ELF-1 (cell line): ENCODE measurements around the gene ASAP3.
A peak's percentile ranks its signal among the peaks of the same experiment; 100 is the strongest.

Experiments
- DNase-seq: peaks from one replicate; pipeline ENCODE4 v3.0.0-alpha.2; 2016; ENCODE audit warnings: low read depth, low spot score

Gene ASAP3

GRCh38 chr1:23424293-23425192, 59.4 kb downstream of the ASAP3 start, which contains the start of gene TCEA3:
Gene TCEA3 (minus strand): TSS chr1:23424748. CDS start chr1:23424633, 115 bp downstream.
- DNase-seq: no peak

GRCh38 chr1:23423415-23424292, 60.3 kb downstream of the ASAP3 start:
- DNase-seq: peak; percentile 81

- peak; percentile 29 for DNase-seq
Measured at GRCh38 chr1:23422941-23423340, 61.0 kb downstream of the ASAP3 start.

DNA sequence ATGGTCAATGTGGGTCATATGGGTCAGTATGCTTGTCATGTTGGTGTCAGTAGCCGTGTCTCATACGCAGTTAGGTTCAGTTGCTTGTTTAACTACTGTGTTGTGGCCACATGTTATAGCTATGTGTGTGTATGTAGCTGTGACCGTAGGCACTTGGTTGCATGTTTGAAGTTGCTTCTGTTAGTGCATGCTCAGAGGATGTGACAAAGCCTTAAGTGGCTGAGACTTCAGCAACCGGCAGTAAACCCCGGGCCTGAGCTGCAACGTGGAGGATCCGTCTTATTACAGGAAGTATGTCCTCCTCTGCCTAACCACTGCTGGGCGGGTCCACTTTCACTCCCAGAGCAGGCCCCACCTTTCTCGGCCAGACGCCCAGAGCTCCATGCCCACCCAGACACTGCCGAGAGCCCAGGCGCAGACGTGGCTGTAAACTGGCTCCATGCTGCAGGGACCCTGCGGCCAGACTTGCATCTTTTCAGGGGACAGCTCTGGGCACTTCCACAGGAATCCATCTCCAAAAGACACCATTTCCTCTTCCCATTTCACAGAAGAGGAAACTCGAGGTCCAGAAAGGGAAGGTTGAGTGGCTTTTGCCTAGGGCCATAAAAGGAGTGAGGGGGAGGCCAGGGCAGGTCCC, 61.6 kb downstream of the ASAP3 start:
- peak; percentile 52 for DNase-seq

GRCh38 chr1:23421753-23422240, 62.2 kb downstream of the ASAP3 start:
- DNase-seq: no peak

- no peak for DNase-seq
Measured at GRCh38 chr1:23421343-23421742, 62.6 kb downstream of the ASAP3 start.

GRCh38 chr1:23420778-23421177, 63.2 kb downstream of the ASAP3 start:
- DNase-seq: no peak

DNA sequence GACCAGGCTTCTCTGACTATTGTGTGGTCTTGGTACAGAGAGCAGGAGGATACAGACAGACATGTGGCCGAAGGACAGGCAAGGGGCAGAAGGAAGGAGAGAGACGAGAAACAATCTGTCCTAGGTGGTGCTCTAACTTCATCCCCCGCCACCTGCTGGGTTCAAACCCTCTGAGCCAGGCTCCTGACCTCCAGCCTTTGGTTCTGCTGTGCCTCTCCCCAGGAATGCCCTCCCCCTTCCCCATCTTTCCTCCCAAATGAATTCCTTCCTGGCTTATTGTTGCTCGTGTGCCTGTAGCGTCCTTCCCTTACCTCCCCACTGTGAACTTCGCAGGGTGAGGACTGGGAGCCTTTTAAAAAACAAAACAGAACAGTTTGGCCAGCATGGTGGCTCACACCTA, 64.8 kb downstream of the ASAP3 start:
- peak; percentile 80 for DNase-seq

GRCh38 chr1:23417570-23417969, 66.4 kb downstream of the ASAP3 start:
- no peak for DNase-seq

- DNase-seq: no peak
Measured at GRCh38 chr1:23416964-23417363, 67.0 kb downstream of the ASAP3 start.

DNA sequence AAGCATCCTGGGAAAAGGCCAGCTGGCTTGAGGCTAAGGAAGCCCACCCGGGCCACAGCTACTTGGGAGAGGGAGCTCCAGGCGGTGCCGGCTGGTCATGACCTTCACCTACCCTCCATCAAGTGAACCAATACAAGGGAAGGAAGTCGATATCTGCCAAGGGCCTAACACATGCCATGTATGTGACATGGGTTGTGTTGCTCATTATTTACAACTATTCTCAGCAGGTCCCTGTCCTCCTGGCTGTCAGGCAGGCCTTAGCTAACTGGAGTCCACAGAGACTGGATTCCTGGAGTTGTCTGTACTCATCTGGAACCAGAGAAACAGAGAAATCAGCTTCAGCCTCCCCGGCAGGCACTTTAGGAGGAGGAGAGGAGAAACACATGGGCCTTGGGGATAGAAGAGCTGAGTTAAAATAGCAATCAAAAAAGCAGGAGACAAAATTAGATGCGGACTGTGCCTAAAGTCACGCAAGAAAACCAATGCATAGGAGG, 75.1 kb downstream of the ASAP3 start:
- no peak for DNase-seq

DNA sequence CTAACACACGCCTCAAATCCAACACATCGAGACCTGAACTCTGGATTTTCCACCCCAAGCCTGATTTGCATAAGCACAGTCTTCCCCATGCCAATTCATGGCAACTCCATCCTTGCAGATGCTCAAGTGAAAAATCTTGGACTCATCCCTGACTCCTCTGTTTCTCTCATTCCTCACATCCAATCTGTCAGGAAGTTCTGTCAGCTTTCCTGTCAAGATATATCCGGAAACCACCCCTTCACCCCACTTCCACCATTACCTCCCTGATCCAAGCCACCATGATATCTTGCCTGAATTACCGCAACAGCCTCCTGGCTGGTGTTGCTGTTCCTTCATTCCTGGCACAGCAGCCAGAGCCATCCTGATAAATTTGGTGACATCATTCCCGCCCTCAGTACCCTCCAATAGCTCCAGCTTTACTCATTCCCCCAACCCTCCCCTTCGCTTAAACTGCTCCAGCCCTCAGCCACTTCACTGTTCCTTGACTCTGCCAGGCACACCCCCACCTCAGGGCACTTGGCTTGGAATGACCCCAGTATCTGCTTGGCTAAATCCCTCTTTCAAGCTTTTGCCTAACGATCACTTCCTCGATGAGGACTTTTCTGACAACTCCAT, 76.9 kb downstream of the ASAP3 start:
- no peak for DNase-seq

DNA sequence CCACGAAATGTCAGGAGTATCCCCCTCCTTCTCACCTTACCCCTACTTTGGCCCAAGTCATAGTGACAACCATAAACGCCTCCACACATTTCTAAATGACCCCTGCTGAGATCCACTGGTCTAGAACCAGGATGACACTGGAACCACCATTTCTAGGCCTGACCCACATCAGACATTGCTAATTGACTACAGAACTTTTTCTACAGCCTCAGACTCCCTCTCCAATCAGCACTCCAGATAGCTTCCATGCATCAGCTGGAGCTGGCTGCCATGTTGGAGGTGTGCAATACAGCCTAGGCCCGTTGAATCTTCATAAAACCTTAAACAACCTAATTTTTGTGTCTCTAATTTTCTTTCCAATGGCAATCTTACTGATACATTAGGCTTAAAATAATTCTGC, 78.0 kb downstream of the ASAP3 start:
- no peak for DNase-seq

- peak; percentile 92 for DNase-seq
Measured at GRCh38 chr1:23403735-23404486, 80.1 kb downstream of the ASAP3 start.

DNA sequence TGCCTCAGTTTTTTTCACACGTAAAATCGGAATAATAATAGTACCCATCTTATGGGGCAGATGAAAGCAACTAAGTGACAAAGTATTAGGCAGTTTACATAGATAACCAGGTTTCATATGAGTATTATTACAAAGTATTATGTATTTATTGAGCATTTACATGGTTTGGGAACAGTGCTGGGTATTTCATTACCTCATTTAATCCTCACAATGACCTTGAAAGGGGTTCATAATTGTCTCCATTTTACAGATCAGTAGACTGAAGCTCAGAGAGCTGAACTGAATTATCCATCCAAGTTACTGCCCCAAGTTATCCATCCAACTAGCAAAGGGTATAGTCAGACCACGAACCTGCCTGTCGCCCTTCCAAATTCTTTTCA, 80.6 kb downstream of the ASAP3 start:
- no peak for DNase-seq

- DNase-seq: no peak
Measured at GRCh38 chr1:23403038-23403336, 81.0 kb downstream of the ASAP3 start.

DNA sequence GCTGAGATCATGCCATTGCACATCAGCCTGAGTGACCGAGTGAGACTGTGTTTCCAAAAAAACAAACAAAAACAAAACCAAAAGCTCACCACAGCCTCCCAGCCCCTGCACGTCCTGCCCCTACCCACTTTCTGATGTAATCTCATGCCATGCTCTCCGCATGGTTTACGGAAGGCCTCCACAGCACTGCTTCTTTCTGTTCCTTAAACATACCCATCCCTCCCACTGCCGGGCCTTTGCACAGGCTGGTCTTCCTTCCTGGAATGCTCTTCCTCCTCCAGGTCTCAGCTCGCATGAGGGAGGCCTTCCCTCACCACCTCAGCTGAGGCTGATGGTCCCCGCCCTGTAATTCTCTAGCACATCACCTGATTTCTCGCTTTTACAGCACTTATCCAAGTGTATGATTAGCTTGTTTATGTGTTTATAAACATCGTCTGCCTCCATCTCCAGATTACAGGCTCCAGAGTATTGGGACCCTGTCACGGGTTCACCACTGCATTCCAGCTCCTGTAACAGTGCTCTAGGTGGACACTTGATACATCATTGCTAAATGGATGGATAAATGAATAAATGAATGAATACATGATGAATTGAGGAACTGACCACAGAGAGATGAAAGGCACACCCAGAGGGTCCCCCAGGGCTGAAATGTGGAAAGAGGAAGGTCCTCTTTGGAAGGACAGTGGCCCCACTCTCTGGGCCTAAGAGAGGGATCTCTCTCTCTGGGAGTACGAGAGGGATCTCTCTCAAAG, 81.5 kb downstream of the ASAP3 start:
- no peak for DNase-seq

- DNase-seq: no peak
Measured at GRCh38 chr1:23401313-23401712, 82.7 kb downstream of the ASAP3 start.

DNA sequence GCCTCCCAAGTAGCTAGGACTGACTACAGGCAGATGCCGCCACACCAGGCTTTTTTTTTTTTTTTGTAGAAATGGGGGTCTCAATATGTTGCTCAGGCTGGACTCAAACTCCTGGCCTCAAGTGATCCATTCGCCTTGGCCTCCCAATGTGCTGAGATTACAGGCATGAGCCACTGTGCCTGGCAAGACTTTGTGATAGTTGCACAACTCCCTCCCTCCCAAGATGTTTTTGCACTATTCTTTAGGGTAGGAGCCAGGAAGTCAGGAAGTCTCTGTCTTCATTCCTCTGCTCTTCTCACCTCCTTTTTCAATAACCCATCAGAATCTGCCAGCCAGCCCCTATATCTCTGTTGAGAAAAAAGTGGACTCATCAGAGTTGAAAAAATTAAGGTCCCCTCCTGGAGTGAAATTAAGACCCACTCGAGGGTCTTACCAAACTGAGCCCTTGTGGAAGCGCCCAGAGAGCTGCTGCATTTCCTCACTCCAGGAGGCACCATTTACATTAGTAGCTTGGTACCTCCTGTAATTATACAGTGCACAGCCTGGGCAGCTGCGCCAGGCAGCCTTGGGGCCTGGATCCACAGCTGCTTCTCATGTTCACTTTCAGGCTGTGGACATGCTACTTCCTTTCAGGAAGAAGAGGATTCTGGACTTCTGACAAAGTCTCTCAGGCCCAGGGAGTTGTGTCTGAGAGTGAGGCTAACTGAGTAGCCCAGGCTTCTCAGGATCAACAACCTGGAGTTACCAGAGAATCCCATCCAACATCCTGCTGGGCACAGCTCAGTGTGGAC, 83.5 kb downstream of the ASAP3 start:
- no peak for DNase-seq
